ENCODE data around the gene RPL10L.

- TF ChIP-seq, protein P1, sequence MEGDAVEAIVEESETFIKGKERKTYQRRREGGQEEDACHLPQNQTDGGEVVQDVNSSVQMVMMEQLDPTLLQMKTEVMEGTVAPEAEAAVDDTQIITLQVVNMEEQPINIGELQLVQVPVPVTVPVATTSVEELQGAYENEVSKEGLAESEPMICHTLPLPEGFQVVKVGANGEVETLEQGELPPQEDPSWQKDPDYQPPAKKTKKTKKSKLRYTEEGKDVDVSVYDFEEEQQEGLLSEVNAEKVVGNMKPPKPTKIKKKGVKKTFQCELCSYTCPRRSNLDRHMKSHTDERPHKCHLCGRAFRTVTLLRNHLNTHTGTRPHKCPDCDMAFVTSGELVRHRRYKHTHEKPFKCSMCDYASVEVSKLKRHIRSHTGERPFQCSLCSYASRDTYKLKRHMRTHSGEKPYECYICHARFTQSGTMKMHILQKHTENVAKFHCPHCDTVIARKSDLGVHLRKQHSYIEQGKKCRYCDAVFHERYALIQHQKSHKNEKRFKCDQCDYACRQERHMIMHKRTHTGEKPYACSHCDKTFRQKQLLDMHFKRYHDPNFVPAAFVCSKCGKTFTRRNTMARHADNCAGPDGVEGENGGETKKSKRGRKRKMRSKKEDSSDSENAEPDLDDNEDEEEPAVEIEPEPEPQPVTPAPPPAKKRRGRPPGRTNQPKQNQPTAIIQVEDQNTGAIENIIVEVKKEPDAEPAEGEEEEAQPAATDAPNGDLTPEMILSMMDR (IDR thresholded peaks at IDR 0.05), result no peak
- TF ChIP-seq POLR2A (IDR thresholded peaks at IDR 0.05), result no peak
These were observed at the start of gene RPL10L for GRCh38 chr14:46651526-46652144.
